GM12878 (cell line): ENCODE results near the gene NAA25. TPM values are rescaled to one million over a fixed set of nuclear protein-coding genes. Genes with fewer than 3 reads are reported as not detected.
"Not testable (repeated sequence)": the region's sequence is repeated elsewhere in the genome, so short reads cannot be mapped to it uniquely, and the experiment has no call there.

ENCODE experiments used
- ATAC-seq: fragments of 200-7000 bp; cut with Tn5 transposase; 3 replicates; pipeline ENCODE4 v1.9.1; 2020; ENCODE audit warnings: mild to moderate bottlenecking, moderate library complexity
- BruUV-seq: library from RNA; stranded (reverse); fragments of 400-500 nt; replicated peaks from 2 replicates; lab custom pipeline; 2021; lab: Mats Ljungman, UMichigan
- CTCF ChIA-PET: fragments of 300-600 bp; sonication (Branson Sonifier 250); formaldehyde crosslinking; extraction: SDS; loops from one replicate; lab custom pipeline; 2021; ENCODE audit warnings: inconsistent platforms; lab: Yijun Ruan, JAX
- POLR2A ChIA-PET: fragments of 350-600 bp; formaldehyde crosslinking; extraction: SDS; loops from one replicate; lab custom pipeline; 2021; ENCODE audit warnings: inconsistent platforms; lab: Charles Lee
- RAD21 ChIA-PET: fragments of 300-600 bp; sonication (Branson Sonifier 250); formaldehyde crosslinking; loops from one replicate; lab custom pipeline; 2023; ENCODE audit warnings: antibody characterized with exemption; ENCODE audit not compliant: unreplicated experiment; lab: Charles Lee
- SMC1A ChIA-PET: fragments of 300-600 bp; sonication (Branson Sonifier 250); formaldehyde crosslinking; loops from one replicate; lab custom pipeline; 2023; ENCODE audit not compliant: unreplicated experiment, uncharacterized antibody; lab: Charles Lee
- DNase-seq: peaks from one replicate; pipeline ENCODE4 v3.0.0-alpha.2; 2011; ENCODE audit warnings: low read depth, low spot score
- FAIRE-seq: peaks from 3 replicates; lab custom pipeline; 2011; peaks lifted over from hg19 to GRCh38; lab: Jason Lieb, UNC
- H2AFZ ChIP-seq: 2 replicates; pipeline ENCODE4 v1.6.0; 2011; ENCODE audit warnings: low read depth, low read length, control low read depth; ENCODE audit not compliant: control insufficient read depth
- H3K27ac ChIP-seq: 2 replicates; pipeline ENCODE4 v1.5.1; 2011; ENCODE audit warnings: control low read depth; ENCODE audit not compliant: control insufficient read depth, insufficient read depth
- H3K27me3 ChIP-seq, 2 experiments: replicated peaks in 1 of 2; 2 replicates each; pipeline versions ENCODE4 v1.6.0 to v1.6.1; 2011; ENCODE audit warnings: low read length in 1 of 2; ENCODE audit not compliant: control insufficient read depth in 2 of 2, insufficient read depth in 2 of 2
- H3K36me3 ChIP-seq, 2 experiments: 2 replicates each; pipeline ENCODE4 v1.5.1; 2011; ENCODE audit warnings: low read length in 1 of 2; ENCODE audit not compliant: control insufficient read depth in 2 of 2, insufficient read depth in 2 of 2
- H3K4me1 ChIP-seq: 2 replicates; pipeline ENCODE4 v1.6.1; 2011; ENCODE audit warnings: mild to moderate bottlenecking, low read length, moderate library complexity, mixed read lengths; ENCODE audit not compliant: control insufficient read depth, insufficient read depth
- H3K4me2 ChIP-seq: 2 replicates; pipeline ENCODE4 v1.6.0; 2011; ENCODE audit warnings: control low read depth; ENCODE audit not compliant: control insufficient read depth, insufficient read depth
- H3K4me3 ChIP-seq: fragments of 200-600 bp; sonication (generic); 2 replicates; pipeline ENCODE4 v1.5.1; 2016
- H3K79me2 ChIP-seq: 2 replicates; pipeline ENCODE4 v1.6.0; 2011; ENCODE audit warnings: low read length; ENCODE audit not compliant: control insufficient read depth, insufficient read depth
- H3K9ac ChIP-seq: 2 replicates; pipeline ENCODE4 v1.8.0; 2011; ENCODE audit warnings: low read length, control low read depth, mixed read lengths; ENCODE audit not compliant: control insufficient read depth, insufficient read depth
- H3K9me3 ChIP-seq: replicated peaks from 3 replicates; pipeline ENCODE4 v1.5.1; 2011; ENCODE audit warnings: mild to moderate bottlenecking, low read length; ENCODE audit not compliant: control insufficient read depth, insufficient read depth
- H4K20me1 ChIP-seq: 2 replicates; pipeline ENCODE4 v1.6.0; 2011; ENCODE audit not compliant: control insufficient read depth, insufficient read depth
- FOXK2 ChIP-seq: fragments of 450-650 bp; IDR thresholded peaks from 2 replicates; pipeline ENCODE4 v1.6.1; 2017; ENCODE audit warnings: mild to moderate bottlenecking, moderate library complexity
- RUNX3 ChIP-seq: IDR thresholded peaks from 2 replicates; pipeline ENCODE4 v1.6.1; 2012; ENCODE audit warnings: low read length, inconsistent platforms
- WGBS: methylation state at CpG from one replicate; pipeline ENCODE4 v1.1.6; 2016; ENCODE audit warnings: low lambda C conversion rate; ENCODE audit not compliant: insufficient replicate concordance, insufficient coverage; ENCODE audit errors: missing lambda C conversion rate; 5-methylcytosine and 5-hydroxymethylcytosine counted together
- in situ Hi-C: fragments of 300-500 bp; cut with MboI; formaldehyde crosslinking; loops from 9 replicates; pipeline ENCODE4 v1.14.3; 2018; ENCODE audit warnings: mixed read lengths
- intact Hi-C: fragments of 100-400 bp; cut with micrococcal nuclease; formaldehyde crosslinking; loops from one replicate; pipeline ENCODE4 v1.14.2; 2022; ENCODE audit not compliant: unreplicated experiment
- polyA plus RNA-seq, 11 experiments: library from polyadenylated mRNA; depleted of rRNA in 4 of 11; unstranded in 6 of 11; stranded (reverse) in 5 of 11; fragments of >200 nt; fragmentation: Nextera tagmentation in 4 of 11; fragmentation: Illumina TruSeq in 1 of 11; extraction: Ambion mirVana in 4 of 11; extraction: Trizol in 1 of 11; gene quantifications; 1 replicate in 1 of 11; 2 replicates in 10 of 11; pipeline versions ENCODE4 v1.2.1 to v1.2.3, GENCODE V29; 2011 to 2016; ENCODE audit warnings: inconsistent platforms in 2 of 11, missing spikeins in 2 of 11, low read depth in 1 of 11
- total RNA-seq, 4 experiments: library from RNA; depleted of rRNA in 3 of 4; stranded (reverse); fragments of >200 nt in 3 of 4; fragmentation: Illumina TruSeq in 1 of 4; extraction: Trizol in 1 of 4; gene quantifications; 2 replicates each; pipeline versions ENCODE4 v1.2.1 to v1.2.3, GENCODE V29; 2013 to 2021
- TF ChIP-seq, protein P1 (sequence below): fragments of 450-650 bp; IDR thresholded peaks from 2 replicates; pipeline ENCODE4 v1.6.1; 2017; ENCODE audit warnings: borderline replicate concordance

NAA25 gene
- total and polyA plus RNA-seq, 10 of the 15 experiments (the other 5 are each of a cell fraction or from before 2014, with no cell fraction given), result 15.0 to 39.2 (median 29.4) TPM

DNA sequence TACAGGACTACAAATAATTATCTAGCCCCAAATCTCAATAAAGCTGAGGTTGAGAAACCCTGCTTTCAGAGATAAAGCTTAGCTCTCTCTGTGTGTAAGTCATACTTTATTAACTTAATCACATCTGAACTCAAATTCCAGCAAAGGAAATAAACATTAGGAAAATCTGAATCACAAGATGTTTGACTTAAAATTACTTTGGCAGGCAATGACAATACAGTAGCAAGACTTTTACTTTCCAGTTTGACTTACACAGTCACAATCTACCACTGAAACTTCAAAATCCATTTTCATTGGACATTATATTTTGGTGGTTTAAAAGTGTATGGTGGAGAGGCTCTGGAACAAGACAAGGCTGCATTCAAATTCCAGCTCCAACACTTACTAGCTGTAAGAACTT lies 107.0 kb downstream of the NAA25 start (continued):
- TF ChIP-seq, protein P1, sequence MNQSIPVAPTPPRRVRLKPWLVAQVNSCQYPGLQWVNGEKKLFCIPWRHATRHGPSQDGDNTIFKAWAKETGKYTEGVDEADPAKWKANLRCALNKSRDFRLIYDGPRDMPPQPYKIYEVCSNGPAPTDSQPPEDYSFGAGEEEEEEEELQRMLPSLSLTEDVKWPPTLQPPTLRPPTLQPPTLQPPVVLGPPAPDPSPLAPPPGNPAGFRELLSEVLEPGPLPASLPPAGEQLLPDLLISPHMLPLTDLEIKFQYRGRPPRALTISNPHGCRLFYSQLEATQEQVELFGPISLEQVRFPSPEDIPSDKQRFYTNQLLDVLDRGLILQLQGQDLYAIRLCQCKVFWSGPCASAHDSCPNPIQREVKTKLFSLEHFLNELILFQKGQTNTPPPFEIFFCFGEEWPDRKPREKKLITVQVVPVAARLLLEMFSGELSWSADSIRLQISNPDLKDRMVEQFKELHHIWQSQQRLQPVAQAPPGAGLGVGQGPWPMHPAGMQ, result no peak

DNA sequence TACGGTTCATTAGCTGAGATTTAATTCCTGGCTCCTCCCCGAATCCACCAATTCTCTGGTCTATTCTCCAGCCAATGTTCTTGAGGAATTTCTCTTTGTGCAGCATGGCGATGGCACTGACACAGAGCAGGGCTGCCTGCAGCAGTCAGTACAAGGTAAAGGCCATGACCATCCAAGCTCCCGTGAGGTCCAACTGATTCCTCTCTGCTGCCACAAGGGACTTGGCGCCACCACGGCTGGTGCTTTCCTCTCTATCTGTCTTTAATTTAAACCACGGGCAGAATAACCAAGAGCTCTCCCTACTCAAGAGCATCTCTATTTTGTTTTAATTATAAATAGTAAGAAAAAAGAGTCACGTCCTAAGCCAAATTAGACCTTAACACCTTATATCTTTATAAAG lies 107.8 kb downstream of the NAA25 start:
- ChIA-PET SMC1A (interaction anchor here (0.6 to 1.9 kb wide), 3 partner anchors 9 to 24 kb away, joined by 4 read pairs; no protein-coding TSS in a partner anchor), RAD21 (no interaction called here), POLR2A (interaction anchor here (0.9 to 1.5 kb wide), 3 partner anchors 11 to 13 kb away, joined by 3 read pairs; partner anchors contain the start of genes ERP29 and TMEM116), CTCF (interaction anchor here (0.8 to 1.2 kb wide), 2 partner anchors 9 to 57 kb away, joined by 3 read pairs; no protein-coding TSS in a partner anchor)
- intact Hi-C loops (no loop called here), in situ Hi-C loops (no loop called here)
- Histone ChIP-seq H4K20me1 (no peaks in the 10 kb centered on the region), H2AFZ (no peak overlapping the region), H3K27ac (no peak overlapping the region), H3K4me1 (peaks cover 11% of the 10 kb centered on the region), H3K79me2 (no peaks in the 10 kb centered on the region), H3K4me3 (no peak overlapping the region), H3K9ac (no peak overlapping the region), H3K4me2 (no peak overlapping the region), H3K27me3 (no peaks in the 10 kb centered on the region), H3K36me3 (no peaks in the 10 kb centered on the region), H3K9me3 (no peaks in the 10 kb centered on the region)
- TF ChIP-seq RUNX3 (no peak), FOXK2 (no peak)
- WGBS, result 92% methylated on average over 8 of the region's 8 CpGs
- DNase-seq (no peak), ATAC-seq (no peak), FAIRE-seq (no peak)
- no TSS peak for BruUV-seq

DNA sequence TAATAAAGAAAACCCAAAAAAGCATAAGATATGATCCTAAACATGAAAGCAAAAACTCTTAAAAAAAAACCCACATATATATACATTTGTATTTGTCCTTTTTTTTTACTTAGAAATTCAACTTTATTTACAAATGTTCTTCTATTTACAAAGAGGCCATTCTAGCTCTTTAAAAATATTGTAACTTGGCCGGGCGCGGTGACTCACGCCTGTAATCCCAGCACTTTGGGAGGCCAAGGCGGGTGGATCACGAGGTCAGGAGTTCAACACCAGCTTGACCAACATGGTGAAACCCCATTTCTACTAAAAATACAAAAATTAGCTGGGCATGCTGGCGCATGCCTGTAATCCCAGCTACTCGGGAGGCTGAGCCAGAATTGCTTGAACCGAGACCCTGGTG lies 109.5 kb downstream of the NAA25 start:
- RAD21 ChIA-PET, result interaction anchor here (2.7 kb wide), 1 partner anchor 14 kb away, joined by 14 read pairs; the partner anchor contains the start of genes ERP29 and TMEM116
- WGBS, result 98% methylated on average over 9 of the region's 9 CpGs
- intact Hi-C loops, H4K20me1 ChIP-seq, H3K36me3 ChIP-seq, H3K79me2 ChIP-seq, DNase-seq, BruUV-seq, H3K27ac ChIP-seq, FAIRE-seq, H2AFZ ChIP-seq, H3K9me3 ChIP-seq, H3K4me3 ChIP-seq, in situ Hi-C loops, H3K9ac ChIP-seq, ATAC-seq, H3K4me2 ChIP-seq, H3K27me3 ChIP-seq: not testable (repeated sequence)
- peaks cover 12% of the 10 kb centered on the region for H3K4me1 ChIP-seq
- CTCF ChIA-PET, result interaction anchor here (2.0 to 3.0 kb wide), 2 partner anchors 14 to 54 kb away, joined by 7 to 17 read pairs; partner anchors contain the start of genes ERP29 and TMEM116
- POLR2A ChIA-PET, result interaction anchor here (0.9 to 1.2 kb wide), 2 partner anchors 14 to 15 kb away, joined by 3 read pairs; partner anchors contain the start of genes ERP29 and TMEM116
- SMC1A ChIA-PET, result interaction anchor here (1.1 kb wide), 1 partner anchor 13 kb away, joined by 4 read pairs; no protein-coding TSS in a partner anchor
